DOHH2 (cell line): ENCODE data around the gene MASP1.

Experiments used
- H3F3A ChIP-seq: fragments of 200-600 bp; sonication (generic), shearing (Covaris generic); 2 replicates; pipeline ENCODE4 v1.6.0; 2016; ENCODE audit warnings: antibody characterized with exemption, mild to moderate bottlenecking; ENCODE audit not compliant: control insufficient read depth, insufficient read depth
- H3K27ac ChIP-seq: fragments of 200-600 bp; sonication (generic); 2 replicates; pipeline ENCODE4 v1.5.1; 2014; ENCODE audit warnings: low read depth, mild to moderate bottlenecking, low read length, moderate library complexity
- H3K27me3 ChIP-seq: fragments of 200-600 bp; sonication (generic); 2 replicates; pipeline ENCODE4 v1.6.1; 2014; ENCODE audit warnings: mild to moderate bottlenecking, low read length, mixed read lengths; ENCODE audit not compliant: control insufficient read depth
- H3K36me3 ChIP-seq: fragments of 200-600 bp; sonication (generic); 2 replicates; pipeline ENCODE4 v1.6.1; 2014; ENCODE audit warnings: mild to moderate bottlenecking, low read length, moderate library complexity, mixed read lengths; ENCODE audit not compliant: control insufficient read depth
- H3K4me1 ChIP-seq: fragments of 200-600 bp; sonication (generic); 2 replicates; pipeline ENCODE4 v1.6.1; 2014; ENCODE audit warnings: mild to moderate bottlenecking, low read length, mixed read lengths; ENCODE audit not compliant: control insufficient read depth
- H3K4me2 ChIP-seq: fragments of 200-600 bp; sonication (generic); 2 replicates; pipeline ENCODE4 v1.6.0; 2014; ENCODE audit warnings: mild to moderate bottlenecking, low read length, moderate library complexity
- H3K4me3 ChIP-seq: fragments of 200-600 bp; sonication (generic); 2 replicates; pipeline ENCODE4 v1.5.1; 2014; ENCODE audit warnings: mild to moderate bottlenecking, low read length, mixed read lengths
- H3K79me2 ChIP-seq: fragments of 200-600 bp; sonication (generic); 2 replicates; pipeline ENCODE4 v1.6.1; 2014; ENCODE audit warnings: mild to moderate bottlenecking, low read length, mixed read lengths; ENCODE audit not compliant: control insufficient read depth
- H3K9me2 ChIP-seq: fragments of 200-600 bp; sonication (generic); replicated peaks from 2 replicates; pipeline ENCODE4 v1.6.1; 2014; ENCODE audit warnings: mild to moderate bottlenecking, low read length, mixed read lengths; ENCODE audit not compliant: control insufficient read depth
- H3K9me3 ChIP-seq: fragments of 200-600 bp; sonication (generic); 2 replicates; pipeline ENCODE4 v1.6.1; 2014; ENCODE audit warnings: antibody characterized with exemption, low read length, mixed read lengths; ENCODE audit not compliant: control insufficient read depth, insufficient read depth
- H4K20me1 ChIP-seq: fragments of 200-600 bp; sonication (generic); 2 replicates; pipeline ENCODE4 v1.6.0; 2014; ENCODE audit warnings: low read depth, mild to moderate bottlenecking, antibody characterized with exemption, low read length, moderate library complexity; ENCODE audit not compliant: control insufficient read depth, insufficient read depth
- EZH2phosphoT487 ChIP-seq: fragments of 200-600 bp; sonication (generic); IDR thresholded peaks from 2 replicates; pipeline ENCODE4 v1.6.1; 2017; ENCODE audit warnings: borderline replicate concordance, mild to moderate bottlenecking, antibody characterized with exemption, low read length, moderate library complexity, mixed read lengths
- TF ChIP-seq, protein P1 (sequence below): fragments of 200-600 bp; sonication (generic); IDR thresholded peaks from one replicate; pipeline ENCODE4 v1.5.1; 2014; ENCODE audit warnings: antibody characterized with exemption, mild to moderate bottlenecking, low read depth, low read length; ENCODE audit not compliant: poor library complexity, severe bottlenecking

The MASP1 gene

DNA sequence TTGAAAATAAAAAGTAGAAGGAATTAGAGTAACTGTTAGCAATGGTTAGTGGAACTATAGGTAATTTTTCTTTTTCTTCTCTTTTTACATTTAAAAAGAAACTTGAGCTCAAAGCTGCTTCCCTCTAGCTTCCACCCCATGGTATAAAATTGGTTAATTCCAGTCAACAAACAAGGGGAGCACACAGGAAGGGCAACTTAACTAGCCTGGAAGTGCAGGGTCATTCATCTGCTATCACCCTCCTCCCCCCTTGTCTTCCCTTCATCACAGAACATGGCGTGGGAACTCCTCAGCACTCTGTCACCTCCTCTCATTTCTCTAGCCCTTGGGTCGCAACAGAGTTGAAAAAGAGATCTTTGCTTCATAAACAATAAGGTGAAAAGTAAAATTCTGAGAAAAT is 20.0 kb downstream of the MASP1 start:
- H3K79me2 ChIP-seq = no peaks in the 10 kb centered on the region
- no peak overlapping the region for H3K4me3 ChIP-seq
- H3K27ac ChIP-seq = no peak overlapping the region
- H3K4me2 ChIP-seq = no peak overlapping the region
- no peaks in the 10 kb centered on the region for H3F3A ChIP-seq
- H3K9me2 ChIP-seq = no peaks in the 10 kb centered on the region
- no peaks in the 10 kb centered on the region for H3K4me1 ChIP-seq
- H3K27me3 ChIP-seq = no peaks in the 10 kb centered on the region
- 0 out of 2 replicates have a peak, but pooled peaks cover 7% of the 10 kb centered on the region for H3K9me3 ChIP-seq
- no peaks in the 10 kb centered on the region for H3K36me3 ChIP-seq
- no peak for TF ChIP-seq EZH2phosphoT487
- TF ChIP-seq, protein P1, sequence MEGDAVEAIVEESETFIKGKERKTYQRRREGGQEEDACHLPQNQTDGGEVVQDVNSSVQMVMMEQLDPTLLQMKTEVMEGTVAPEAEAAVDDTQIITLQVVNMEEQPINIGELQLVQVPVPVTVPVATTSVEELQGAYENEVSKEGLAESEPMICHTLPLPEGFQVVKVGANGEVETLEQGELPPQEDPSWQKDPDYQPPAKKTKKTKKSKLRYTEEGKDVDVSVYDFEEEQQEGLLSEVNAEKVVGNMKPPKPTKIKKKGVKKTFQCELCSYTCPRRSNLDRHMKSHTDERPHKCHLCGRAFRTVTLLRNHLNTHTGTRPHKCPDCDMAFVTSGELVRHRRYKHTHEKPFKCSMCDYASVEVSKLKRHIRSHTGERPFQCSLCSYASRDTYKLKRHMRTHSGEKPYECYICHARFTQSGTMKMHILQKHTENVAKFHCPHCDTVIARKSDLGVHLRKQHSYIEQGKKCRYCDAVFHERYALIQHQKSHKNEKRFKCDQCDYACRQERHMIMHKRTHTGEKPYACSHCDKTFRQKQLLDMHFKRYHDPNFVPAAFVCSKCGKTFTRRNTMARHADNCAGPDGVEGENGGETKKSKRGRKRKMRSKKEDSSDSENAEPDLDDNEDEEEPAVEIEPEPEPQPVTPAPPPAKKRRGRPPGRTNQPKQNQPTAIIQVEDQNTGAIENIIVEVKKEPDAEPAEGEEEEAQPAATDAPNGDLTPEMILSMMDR = no peak
- H4K20me1 ChIP-seq = no peaks in the 10 kb centered on the region

DNA sequence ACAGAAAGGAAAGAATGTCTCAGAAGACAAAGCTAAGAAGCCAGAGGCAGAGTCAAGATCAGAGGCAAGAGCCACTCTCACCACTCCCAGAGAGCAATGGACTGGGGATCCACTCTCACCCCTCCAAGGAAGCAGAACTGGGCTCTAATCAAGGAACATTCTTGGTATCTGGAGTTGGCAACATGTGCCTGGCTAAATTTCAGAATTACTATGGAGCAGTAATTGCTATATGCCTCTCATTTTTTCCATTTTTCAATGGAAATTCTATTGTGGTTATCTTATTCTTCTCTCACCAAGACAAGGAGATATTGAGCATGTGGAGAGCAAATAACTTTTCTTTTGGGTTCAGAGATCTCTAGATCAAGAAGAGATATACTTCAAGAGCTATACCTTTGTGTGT is 22.1 kb downstream of the MASP1 start:
- Histone ChIP-seq H3K27ac (no peak overlapping the region), H3K4me3 (no peak overlapping the region), H3K79me2 (no peaks in the 10 kb centered on the region), H3K9me2 (no peaks in the 10 kb centered on the region), H3K4me2 (no peak overlapping the region), H3K4me1 (no peaks in the 10 kb centered on the region), H3K27me3 (no peaks in the 10 kb centered on the region), H3K36me3 (no peaks in the 10 kb centered on the region), H4K20me1 (no peaks in the 10 kb centered on the region), H3K9me3 (0 out of 2 replicates have a peak, but pooled peaks cover 7% of the 10 kb centered on the region), H3F3A (no peaks in the 10 kb centered on the region)
- TF ChIP-seq EZH2phosphoT487 = no peak
- TF ChIP-seq, protein P1 = no peak

DNA sequence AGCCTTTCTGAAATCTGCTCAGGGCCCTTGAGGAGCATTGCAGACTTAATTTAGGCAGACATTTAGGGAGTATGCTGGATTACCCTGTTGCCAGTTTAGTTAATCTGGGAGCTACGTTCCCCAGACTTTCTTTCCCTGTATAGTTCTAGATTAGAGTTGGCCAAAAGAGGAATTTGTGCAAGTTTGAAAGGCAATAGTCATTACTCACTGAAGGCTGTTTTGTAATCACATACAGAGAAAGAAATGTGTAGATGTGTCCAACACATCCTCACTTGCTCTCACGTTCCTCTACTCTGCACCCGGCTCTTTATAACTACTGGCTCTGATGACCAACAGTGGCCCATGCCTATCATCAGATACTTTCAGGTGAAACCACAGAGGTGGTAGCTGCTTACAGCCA is 24.2 kb downstream of the MASP1 start:
- no peak overlapping the region for H3K4me3 ChIP-seq
- TF ChIP-seq, protein P1 = no peak
- no peak for TF ChIP-seq EZH2phosphoT487
- H3K4me1 ChIP-seq = no peaks in the 10 kb centered on the region
- no peaks in the 10 kb centered on the region for H3K9me2 ChIP-seq
- no peak overlapping the region for H3K4me2 ChIP-seq
- 0 out of 2 replicates have a peak, but pooled peaks cover 7% of the 10 kb centered on the region for H3K9me3 ChIP-seq
- no peaks in the 10 kb centered on the region for H3K79me2 ChIP-seq
- no peaks in the 10 kb centered on the region for H4K20me1 ChIP-seq
- no peak overlapping the region for H3K27ac ChIP-seq
- H3K36me3 ChIP-seq = no peaks in the 10 kb centered on the region
- no peaks in the 10 kb centered on the region for H3F3A ChIP-seq
- H3K27me3 ChIP-seq = no peaks in the 10 kb centered on the region; the same call in 1 of the 2 replicates

DNA sequence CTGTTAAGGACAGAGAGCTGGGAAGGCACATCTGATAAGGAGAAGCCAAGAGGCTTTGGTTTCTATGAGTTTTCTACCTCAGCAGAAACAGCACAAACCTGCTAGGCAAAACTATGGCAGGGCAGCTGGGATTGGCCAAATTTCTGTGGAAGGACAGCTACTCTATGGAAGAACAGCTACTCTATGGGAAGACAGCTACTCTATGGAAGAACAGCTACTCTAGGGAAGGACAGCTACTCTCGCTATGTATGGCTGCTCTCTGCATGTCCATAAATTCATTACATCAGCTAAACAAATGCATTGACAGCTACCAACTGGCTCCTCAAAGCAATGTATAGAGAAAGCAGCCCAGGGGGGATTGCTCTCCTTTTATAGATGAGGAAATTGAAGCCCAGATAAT is 24.8 kb downstream of the MASP1 start:
- Histone ChIP-seq H3K79me2 (no peaks in the 10 kb centered on the region), H3K9me3 (0 out of 2 replicates have a peak, but pooled peaks cover 7% of the 10 kb centered on the region), H3K4me1 (no peaks in the 10 kb centered on the region), H3F3A (no peaks in the 10 kb centered on the region), H3K4me3 (no peak overlapping the region), H3K27me3 (peaks cover under 1% of the 10 kb centered on the region; the same call in 1 of the 2 replicates), H3K27ac (no peak overlapping the region), H4K20me1 (no peaks in the 10 kb centered on the region), H3K4me2 (no peak overlapping the region), H3K36me3 (no peaks in the 10 kb centered on the region), H3K9me2 (no peaks in the 10 kb centered on the region)
- TF ChIP-seq EZH2phosphoT487 = no peak
- TF ChIP-seq, protein P1 = no peak
